ENCODE data around the gene RASSF1. TPM values are rescaled to one million over a fixed set of nuclear protein-coding genes. Genes with fewer than 3 reads are reported as not detected.
A peak's percentile ranks its signal among the peaks of the same experiment; 100 is the strongest.

RASSF1 gene
- total and polyA plus RNA-seq, 2 of the 13 experiments (the other 11 are each of a cell fraction or from before 2014, with no cell fraction given): 10.2 to 27.5 TPM

GRCh38 chr3:50356553-50356952, 15.9 kb upstream of the RASSF1 start:
- H3K36me3 ChIP-seq (replicated peaks in 1 of 2; ENCODE audit: control insufficient read depth in 1 of 2, insufficient read depth in 2 of 2, low read length in 2 of 2): peaks cover 10 to 31% of the 10 kb centered on the region in 2 experiments; a peak in 4 of 5 replicates
- POLR2A ChIA-PET: interaction anchor here (1.5 kb wide), 2 partner anchors 19 to 57 kb away, joined by 4 to 8 read pairs; partner anchors contain the start of genes HYAL3 and NAA80
- in situ Hi-C loops (cut with HindIII; ENCODE audit: extremely low pct_ligation_motif_present, low pct_unique_long_range_greater_than_20kb): no loop called here

More at GRCh38 chr3:50356553-50356952, 15.9 kb upstream of the RASSF1 start:
- 77% methylated on average over 3 of the region's 5 CpGs for WGBS (ENCODE audit: low lambda C conversion rate)
- H3K27me3 ChIP-seq (ENCODE audit: control insufficient read depth in 1 of 2, insufficient read depth in 2 of 2, low read length in 2 of 2): peaks cover 0 to 3% of the 10 kb centered on the region in 2 experiments; a peak in 1 of 5 replicates
- H3K4me3 ChIP-seq (replicated peaks in 1 of 3; ENCODE audit: insufficient read depth in 1 of 3, low read depth in 2 of 3, low read length in 3 of 3): peak overlapping the region; percentile 76 to 91 (median 88)
- 0 out of 2 replicates have a peak, but pooled peaks have one; percentile 5 for TF ChIP-seq FOSL2 (CRISPR knock-in tag; IDR thresholded peaks at IDR 0.05)
- peak; percentile 21; the same call in 1 of the 2 replicates for TF ChIP-seq ZFP91 (CRISPR knock-in tag; IDR thresholded peaks at IDR 0.05; ENCODE audit: borderline replicate concordance)
- no peak for TF ChIP-seq SRY (CRISPR knock-in tag; IDR thresholded peaks at IDR 0.05)
- no peak for TF ChIP-seq ESRRA (CRISPR knock-in tag; IDR thresholded peaks at IDR 0.05; ENCODE audit: low read depth)
- TF ChIP-seq ZFY (CRISPR knock-in tag; IDR thresholded peaks at IDR 0.05): 0 out of 2 replicates have a peak, but pooled peaks have one; percentile 7
- CTCF ChIA-PET (ENCODE audit: low intra/inter-chr PET ratio, low total read pairs): no interaction called here
- H3K9ac ChIP-seq (ENCODE audit: insufficient read depth, low read depth, low read length): peak overlapping the region; percentile 91; the same call in 1 of the 2 replicates
- no peak for ATAC-seq
- H3K4me2 ChIP-seq (ENCODE audit: low read depth, low read length): peak overlapping the region; percentile 94
- H3K9me3 ChIP-seq (ENCODE audit: low read length): no peaks in the 10 kb centered on the region
- DNase-seq (ENCODE audit: low spot score): no peak
- peaks cover 25% of the 10 kb centered on the region for H4K20me1 ChIP-seq (ENCODE audit: insufficient read depth, low read length)
- FAIRE-seq: peak; percentile 21
- no peak overlapping the region for H3K27ac ChIP-seq (ENCODE audit: extremely low read length, insufficient read depth, low read length)
- no TSS peak for BruUV-seq (replicated peaks)
- intact Hi-C loops (cut with micrococcal nuclease; ENCODE audit: unreplicated experiment): no loop called here
- H3K4me1 ChIP-seq (ENCODE audit: insufficient read depth, low read length): peaks cover 44% of the 10 kb centered on the region
- peaks cover 39% of the 10 kb centered on the region for H3K79me2 ChIP-seq (ENCODE audit: insufficient read depth, low read length)
- no peak overlapping the region for H2AFZ ChIP-seq (ENCODE audit: low read length)
